H1 (cell line): Measurements from ENCODE around the gene PDE4B. TPM values are rescaled to one million over a fixed set of nuclear protein-coding genes. Genes with fewer than 3 reads are reported as not detected.

Experiments used
- CEBPB ChIP-seq: IDR thresholded peaks from 2 replicates; pipeline ENCODE4 v1.6.1; 2012; ENCODE audit warnings: low read depth, low read length
- EGR1 ChIP-seq: IDR thresholded peaks from 2 replicates; pipeline ENCODE4 v1.6.1; 2011; ENCODE audit warnings: low read depth, low read length, borderline replicate concordance
- HDAC2 ChIP-seq, 2 experiments: fragments of 300-600 bp in 1 of 2; sonication (generic) in 1 of 2; IDR thresholded peaks; 2 replicates each; pipeline ENCODE4 v1.6.1; 2011 to 2012; ENCODE audit warnings: low read depth in 2 of 2, low read length in 2 of 2, mild to moderate bottlenecking in 2 of 2, moderate library complexity in 2 of 2, borderline replicate concordance in 1 of 2, inconsistent platforms in 1 of 2
- RBBP5 ChIP-seq: IDR thresholded peaks from 2 replicates; pipeline ENCODE4 v1.7.1; 2012; ENCODE audit warnings: low read depth, mild to moderate bottlenecking, inconsistent platforms, low read length, moderate library complexity, borderline replicate concordance
- SRF ChIP-seq: IDR thresholded peaks from 2 replicates; pipeline ENCODE4 v1.6.1; 2011; ENCODE audit warnings: mild to moderate bottlenecking, low read depth, low read length, moderate library complexity
- polyA plus RNA-seq, 7 experiments: library from polyadenylated mRNA; depleted of rRNA in 3 of 7; stranded (reverse) in 5 of 7; unstranded in 2 of 7; fragments of >200 nt in 5 of 7; fragments of 200-250 nt in 2 of 7; gene quantifications; 1 replicate in 5 of 7; 2 replicates in 1 of 7; 4 replicates in 1 of 7; pipeline versions ENCODE4 v1.2.1 to v1.2.3, GENCODE V29; 2011 to 2013; ENCODE audit warnings: missing spikeins in 2 of 7, mixed read lengths in 2 of 7
- total RNA-seq: library from RNA; stranded (reverse); fragmentation: NEBNext Ultra II Directional; extraction: Animal tissue kit (Norgen Biotek cat#: 25700); gene quantifications from 2 replicates; pipeline ENCODE4 v1.2.1, GENCODE V29; 2021
- TF ChIP-seq, protein P1 (sequence below): fragments of 300-600 bp; sonication (generic); IDR thresholded peaks from 2 replicates; pipeline ENCODE4 v1.7.1; 2012; ENCODE audit warnings: low read length, moderate library complexity, mild to moderate bottlenecking, inconsistent platforms; ENCODE audit not compliant: insufficient replicate concordance

The PDE4B gene
- total and polyA plus RNA-seq, 2 of the 8 experiments (the other 6 are each of a cell fraction or from before 2014, with no cell fraction given) = 5.0 to 15.1 TPM

- TF ChIP-seq, protein P1, sequence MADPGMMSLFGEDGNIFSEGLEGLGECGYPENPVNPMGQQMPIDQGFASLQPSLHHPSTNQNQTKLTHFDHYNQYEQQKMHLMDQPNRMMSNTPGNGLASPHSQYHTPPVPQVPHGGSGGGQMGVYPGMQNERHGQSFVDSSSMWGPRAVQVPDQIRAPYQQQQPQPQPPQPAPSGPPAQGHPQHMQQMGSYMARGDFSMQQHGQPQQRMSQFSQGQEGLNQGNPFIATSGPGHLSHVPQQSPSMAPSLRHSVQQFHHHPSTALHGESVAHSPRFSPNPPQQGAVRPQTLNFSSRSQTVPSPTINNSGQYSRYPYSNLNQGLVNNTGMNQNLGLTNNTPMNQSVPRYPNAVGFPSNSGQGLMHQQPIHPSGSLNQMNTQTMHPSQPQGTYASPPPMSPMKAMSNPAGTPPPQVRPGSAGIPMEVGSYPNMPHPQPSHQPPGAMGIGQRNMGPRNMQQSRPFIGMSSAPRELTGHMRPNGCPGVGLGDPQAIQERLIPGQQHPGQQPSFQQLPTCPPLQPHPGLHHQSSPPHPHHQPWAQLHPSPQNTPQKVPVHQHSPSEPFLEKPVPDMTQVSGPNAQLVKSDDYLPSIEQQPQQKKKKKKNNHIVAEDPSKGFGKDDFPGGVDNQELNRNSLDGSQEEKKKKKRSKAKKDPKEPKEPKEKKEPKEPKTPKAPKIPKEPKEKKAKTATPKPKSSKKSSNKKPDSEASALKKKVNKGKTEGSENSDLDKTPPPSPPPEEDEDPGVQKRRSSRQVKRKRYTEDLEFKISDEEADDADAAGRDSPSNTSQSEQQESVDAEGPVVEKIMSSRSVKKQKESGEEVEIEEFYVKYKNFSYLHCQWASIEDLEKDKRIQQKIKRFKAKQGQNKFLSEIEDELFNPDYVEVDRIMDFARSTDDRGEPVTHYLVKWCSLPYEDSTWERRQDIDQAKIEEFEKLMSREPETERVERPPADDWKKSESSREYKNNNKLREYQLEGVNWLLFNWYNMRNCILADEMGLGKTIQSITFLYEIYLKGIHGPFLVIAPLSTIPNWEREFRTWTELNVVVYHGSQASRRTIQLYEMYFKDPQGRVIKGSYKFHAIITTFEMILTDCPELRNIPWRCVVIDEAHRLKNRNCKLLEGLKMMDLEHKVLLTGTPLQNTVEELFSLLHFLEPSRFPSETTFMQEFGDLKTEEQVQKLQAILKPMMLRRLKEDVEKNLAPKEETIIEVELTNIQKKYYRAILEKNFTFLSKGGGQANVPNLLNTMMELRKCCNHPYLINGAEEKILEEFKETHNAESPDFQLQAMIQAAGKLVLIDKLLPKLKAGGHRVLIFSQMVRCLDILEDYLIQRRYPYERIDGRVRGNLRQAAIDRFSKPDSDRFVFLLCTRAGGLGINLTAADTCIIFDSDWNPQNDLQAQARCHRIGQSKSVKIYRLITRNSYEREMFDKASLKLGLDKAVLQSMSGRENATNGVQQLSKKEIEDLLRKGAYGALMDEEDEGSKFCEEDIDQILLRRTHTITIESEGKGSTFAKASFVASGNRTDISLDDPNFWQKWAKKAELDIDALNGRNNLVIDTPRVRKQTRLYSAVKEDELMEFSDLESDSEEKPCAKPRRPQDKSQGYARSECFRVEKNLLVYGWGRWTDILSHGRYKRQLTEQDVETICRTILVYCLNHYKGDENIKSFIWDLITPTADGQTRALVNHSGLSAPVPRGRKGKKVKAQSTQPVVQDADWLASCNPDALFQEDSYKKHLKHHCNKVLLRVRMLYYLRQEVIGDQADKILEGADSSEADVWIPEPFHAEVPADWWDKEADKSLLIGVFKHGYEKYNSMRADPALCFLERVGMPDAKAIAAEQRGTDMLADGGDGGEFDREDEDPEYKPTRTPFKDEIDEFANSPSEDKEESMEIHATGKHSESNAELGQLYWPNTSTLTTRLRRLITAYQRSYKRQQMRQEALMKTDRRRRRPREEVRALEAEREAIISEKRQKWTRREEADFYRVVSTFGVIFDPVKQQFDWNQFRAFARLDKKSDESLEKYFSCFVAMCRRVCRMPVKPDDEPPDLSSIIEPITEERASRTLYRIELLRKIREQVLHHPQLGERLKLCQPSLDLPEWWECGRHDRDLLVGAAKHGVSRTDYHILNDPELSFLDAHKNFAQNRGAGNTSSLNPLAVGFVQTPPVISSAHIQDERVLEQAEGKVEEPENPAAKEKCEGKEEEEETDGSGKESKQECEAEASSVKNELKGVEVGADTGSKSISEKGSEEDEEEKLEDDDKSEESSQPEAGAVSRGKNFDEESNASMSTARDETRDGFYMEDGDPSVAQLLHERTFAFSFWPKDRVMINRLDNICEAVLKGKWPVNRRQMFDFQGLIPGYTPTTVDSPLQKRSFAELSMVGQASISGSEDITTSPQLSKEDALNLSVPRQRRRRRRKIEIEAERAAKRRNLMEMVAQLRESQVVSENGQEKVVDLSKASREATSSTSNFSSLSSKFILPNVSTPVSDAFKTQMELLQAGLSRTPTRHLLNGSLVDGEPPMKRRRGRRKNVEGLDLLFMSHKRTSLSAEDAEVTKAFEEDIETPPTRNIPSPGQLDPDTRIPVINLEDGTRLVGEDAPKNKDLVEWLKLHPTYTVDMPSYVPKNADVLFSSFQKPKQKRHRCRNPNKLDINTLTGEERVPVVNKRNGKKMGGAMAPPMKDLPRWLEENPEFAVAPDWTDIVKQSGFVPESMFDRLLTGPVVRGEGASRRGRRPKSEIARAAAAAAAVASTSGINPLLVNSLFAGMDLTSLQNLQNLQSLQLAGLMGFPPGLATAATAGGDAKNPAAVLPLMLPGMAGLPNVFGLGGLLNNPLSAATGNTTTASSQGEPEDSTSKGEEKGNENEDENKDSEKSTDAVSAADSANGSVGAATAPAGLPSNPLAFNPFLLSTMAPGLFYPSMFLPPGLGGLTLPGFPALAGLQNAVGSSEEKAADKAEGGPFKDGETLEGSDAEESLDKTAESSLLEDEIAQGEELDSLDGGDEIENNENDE = no peak
- TF ChIP-seq RBBP5 (no peak), HDAC2 (IDR thresholded peaks at IDR 0.05; ENCODE audit: borderline replicate concordance in 1 of 2, low read depth in 2 of 2, low read length in 2 of 2) (no peak), EGR1 (no peak), CEBPB (no peak), SRF (no peak)
Measured at GRCh38 chr1:66395202-66396061, 602.7 kb downstream of the PDE4B start (continued).
